Measurements from ENCODE around the gene SPATA19. TPM values are rescaled to one million over a fixed set of nuclear protein-coding genes. Genes with fewer than 3 reads are reported as not detected.

Gene SPATA19
- total RNA-seq, 1 donor from 2014 or later = not detected

Other genes with a start within 250 kb of the SPATA19 start
- 89.6 and 97.2 TPM in 2 replicates for gene IGSF9B, start 111.5 kb upstream of the SPATA19 start, total RNA-seq
- gene JAM3, start 223.6 kb upstream of the SPATA19 start, total RNA-seq = 2.5 and 2.7 TPM in 2 replicates